Neural progenitor cell (in vitro differentiated cells): ENCODE data around the gene HSD3B7. TPM values are rescaled to one million over a fixed set of nuclear protein-coding genes. Genes with fewer than 3 reads are reported as not detected.

Source experiments
- DNase-seq: peaks from one replicate; pipeline ENCODE4 v3.0.0-alpha.2; 2016; ENCODE audit warnings: low spot score
- H2AFZ ChIP-seq: fragments of 200-600 bp; sonication (generic); replicated peaks from 2 replicates; pipeline ENCODE4 v1.6.1; 2016; ENCODE audit warnings: antibody characterized with exemption
- H3F3A ChIP-seq: fragments of 200-600 bp; sonication (generic); 2 replicates; pipeline ENCODE4 v1.6.1; 2016; ENCODE audit warnings: antibody characterized with exemption, low read depth
- H3K27ac ChIP-seq: fragments of 200-600 bp; sonication (generic); 2 replicates; pipeline ENCODE4 v1.5.1; 2016; ENCODE audit warnings: mild to moderate bottlenecking
- H3K27me3 ChIP-seq: fragments of 200-600 bp; sonication (generic); 2 replicates; pipeline ENCODE4 v1.6.1; 2016; ENCODE audit warnings: mild to moderate bottlenecking, moderate library complexity
- H3K36me3 ChIP-seq: fragments of 200-600 bp; sonication (generic); 2 replicates; pipeline ENCODE4 v1.5.1; 2016
- H3K4me1 ChIP-seq: fragments of 200-600 bp; sonication (generic); 2 replicates; pipeline ENCODE4 v1.6.1; 2016; ENCODE audit warnings: mixed run types
- H3K4me2 ChIP-seq: fragments of 200-600 bp; sonication (generic); 2 replicates; pipeline ENCODE4 v1.6.1; 2016
- H3K4me3 ChIP-seq: fragments of 200-600 bp; sonication (generic); 2 replicates; pipeline ENCODE4 v1.5.1; 2016
- H3K79me2 ChIP-seq: fragments of 200-600 bp; sonication (generic); 2 replicates; pipeline ENCODE4 v1.6.1; 2016; ENCODE audit warnings: low read depth
- H3K9ac ChIP-seq: fragments of 200-600 bp; sonication (generic); 2 replicates; pipeline ENCODE4 v1.6.1; 2016
- H3K9me3 ChIP-seq: fragments of 200-600 bp; sonication (generic); 2 replicates; pipeline ENCODE4 v1.5.1; 2016; ENCODE audit warnings: low read depth
- H4K20me1 ChIP-seq: fragments of 200-600 bp; sonication (generic); 2 replicates; pipeline ENCODE4 v1.6.1; 2016; ENCODE audit warnings: low read depth
- H3K27ac Mint-ChIP-seq: 3 replicates; pipeline ENCODE4 v1.8.0; 2021; ENCODE audit warnings: mixed read lengths
- H3K27me3 Mint-ChIP-seq: 2 replicates; pipeline ENCODE4 v1.8.0; 2022; ENCODE audit warnings: low read depth, mild to moderate bottlenecking, inconsistent platforms, moderate library complexity, mixed read lengths; ENCODE audit not compliant: insufficient read depth
- H3K36me3 Mint-ChIP-seq: 3 replicates; pipeline ENCODE4 v1.8.0; 2021; ENCODE audit warnings: mixed read lengths
- H3K4me1 Mint-ChIP-seq: 3 replicates; pipeline ENCODE4 v1.8.0; 2021; ENCODE audit warnings: mixed read lengths
- H3K4me3 Mint-ChIP-seq: 3 replicates; pipeline ENCODE4 v1.8.0; 2021; ENCODE audit warnings: mild to moderate bottlenecking, moderate library complexity, mixed read lengths
- H3K9me3 Mint-ChIP-seq: 3 replicates; pipeline ENCODE4 v1.8.0; 2020; ENCODE audit warnings: mixed read lengths
- EZH2 ChIP-seq: fragments of 200-600 bp; sonication (generic); IDR thresholded peaks from 2 replicates; pipeline ENCODE4 v1.6.1; 2017; ENCODE audit warnings: antibody characterized with exemption, mild to moderate bottlenecking, moderate library complexity
- EZH2phosphoT487 ChIP-seq: fragments of 200-600 bp; sonication (generic); IDR thresholded peaks from 2 replicates; pipeline ENCODE4 v1.6.1; 2017; ENCODE audit warnings: antibody characterized with exemption
- total RNA-seq: library from RNA; depleted of rRNA; stranded (reverse); fragments of >200 nt; gene quantifications from 2 replicates; pipeline ENCODE4 v1.2.3, GENCODE V29; 2015; ENCODE audit warnings: low replicate concordance
- TF ChIP-seq, protein P1 (sequence below): fragments of 200-600 bp; sonication (generic); IDR thresholded peaks from 2 replicates; pipeline ENCODE4 v1.5.1; 2017; ENCODE audit warnings: antibody characterized with exemption, mild to moderate bottlenecking

Gene HSD3B7
- total RNA-seq, 1 donor from 2014 or later = 1.4 TPM

DNA sequence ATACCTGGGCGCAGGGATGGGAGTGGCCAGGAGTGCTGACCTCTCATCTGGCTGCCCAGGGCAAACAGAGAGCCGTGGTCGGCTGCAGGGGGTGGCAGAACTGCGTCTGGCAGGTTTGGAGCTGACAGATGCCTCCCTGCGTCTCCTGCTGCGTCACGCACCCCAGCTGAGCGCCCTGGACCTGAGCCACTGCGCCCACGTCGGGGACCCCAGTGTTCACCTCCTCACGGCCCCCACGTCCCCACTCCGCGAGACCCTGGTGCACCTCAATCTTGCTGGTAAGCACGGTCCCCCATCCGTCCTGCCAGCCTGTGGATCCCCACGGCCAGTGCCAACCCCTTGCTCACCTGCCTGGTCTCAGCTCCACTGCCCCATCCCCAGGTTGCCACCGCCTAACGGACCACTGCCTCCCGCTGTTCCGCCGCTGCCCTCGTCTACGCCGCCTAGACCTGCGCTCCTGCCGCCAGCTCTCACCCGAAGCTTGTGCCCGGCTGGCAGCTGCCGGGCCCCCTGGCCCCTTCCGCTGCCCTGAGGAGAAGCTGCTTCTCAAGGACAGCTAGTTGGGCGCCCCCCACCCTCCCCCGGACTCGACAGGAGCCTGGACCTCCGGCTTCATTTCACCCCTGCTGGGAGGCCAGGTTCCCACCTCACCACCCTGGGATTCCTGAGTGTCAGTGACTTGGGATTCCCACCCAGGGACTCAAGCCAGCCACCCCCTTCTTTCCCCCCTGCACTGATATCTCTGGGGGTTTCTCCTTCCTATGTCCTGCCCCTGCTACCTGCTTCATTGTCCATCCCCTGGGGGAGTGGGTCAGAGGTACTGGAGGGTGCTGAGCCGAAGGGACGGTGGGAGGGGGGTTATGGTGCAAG, 38.1 kb upstream of the HSD3B7 start:
- H3K4me3 ChIP-seq = peak overlapping the region; percentile 96
- no peaks in the 10 kb centered on the region for H3K9me3 ChIP-seq
- peaks cover 19% of the 10 kb centered on the region for H3K4me1 ChIP-seq
- no peak overlapping the region for H3K9ac ChIP-seq
- H4K20me1 ChIP-seq = peaks cover 21% of the 10 kb centered on the region
- H3K36me3 Mint-ChIP-seq = peaks cover 19% of the 10 kb centered on the region
- H3K27me3 Mint-ChIP-seq = peaks cover 10% of the 10 kb centered on the region
- no peaks in the 10 kb centered on the region for H3K9me3 Mint-ChIP-seq
- H2AFZ ChIP-seq = no peak overlapping the region
- H3K4me1 Mint-ChIP-seq = peaks cover 33% of the 10 kb centered on the region
- no peak for DNase-seq
- peak overlapping the region; percentile 70 for H3K4me3 Mint-ChIP-seq
- H3K27ac ChIP-seq = no peak overlapping the region
- H3K27me3 ChIP-seq = no peaks in the 10 kb centered on the region
- peak overlapping the region; percentile 96 for H3K4me2 ChIP-seq
- H3K36me3 ChIP-seq = peaks cover 9% of the 10 kb centered on the region
- H3F3A ChIP-seq = peaks cover 37% of the 10 kb centered on the region
- H3K79me2 ChIP-seq = peaks cover 22% of the 10 kb centered on the region
- no peak for TF ChIP-seq EZH2phosphoT487
- TF ChIP-seq, protein P1, sequence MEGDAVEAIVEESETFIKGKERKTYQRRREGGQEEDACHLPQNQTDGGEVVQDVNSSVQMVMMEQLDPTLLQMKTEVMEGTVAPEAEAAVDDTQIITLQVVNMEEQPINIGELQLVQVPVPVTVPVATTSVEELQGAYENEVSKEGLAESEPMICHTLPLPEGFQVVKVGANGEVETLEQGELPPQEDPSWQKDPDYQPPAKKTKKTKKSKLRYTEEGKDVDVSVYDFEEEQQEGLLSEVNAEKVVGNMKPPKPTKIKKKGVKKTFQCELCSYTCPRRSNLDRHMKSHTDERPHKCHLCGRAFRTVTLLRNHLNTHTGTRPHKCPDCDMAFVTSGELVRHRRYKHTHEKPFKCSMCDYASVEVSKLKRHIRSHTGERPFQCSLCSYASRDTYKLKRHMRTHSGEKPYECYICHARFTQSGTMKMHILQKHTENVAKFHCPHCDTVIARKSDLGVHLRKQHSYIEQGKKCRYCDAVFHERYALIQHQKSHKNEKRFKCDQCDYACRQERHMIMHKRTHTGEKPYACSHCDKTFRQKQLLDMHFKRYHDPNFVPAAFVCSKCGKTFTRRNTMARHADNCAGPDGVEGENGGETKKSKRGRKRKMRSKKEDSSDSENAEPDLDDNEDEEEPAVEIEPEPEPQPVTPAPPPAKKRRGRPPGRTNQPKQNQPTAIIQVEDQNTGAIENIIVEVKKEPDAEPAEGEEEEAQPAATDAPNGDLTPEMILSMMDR = no peak
- no peak for TF ChIP-seq EZH2
- peak overlapping the region; percentile 84 for H3K27ac Mint-ChIP-seq

DNA sequence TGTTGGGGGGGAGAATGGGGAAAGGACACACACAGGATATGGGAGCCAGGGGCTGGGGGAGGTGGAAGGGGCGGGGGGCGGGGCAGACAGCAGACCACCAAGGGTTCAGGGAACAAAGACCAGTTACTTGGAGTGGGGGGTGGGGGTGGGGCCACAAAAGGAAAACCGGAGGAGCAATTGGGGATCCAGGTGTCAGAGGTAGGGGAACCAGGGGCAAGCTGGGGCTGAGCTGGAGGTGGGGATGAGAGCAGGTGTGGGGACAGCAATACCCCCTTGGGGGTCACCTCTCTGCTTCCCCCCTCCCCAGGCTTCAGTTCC, 37.5 kb upstream of the HSD3B7 start:
- peaks cover 19% of the 10 kb centered on the region for H3K4me1 ChIP-seq
- peak overlapping the region; percentile 96 for H3K4me3 ChIP-seq
- peaks cover 21% of the 10 kb centered on the region for H3K79me2 ChIP-seq
- Mint-ChIP-seq H3K4me3 (peak overlapping the region; percentile 84), H3K36me3 (peaks cover 19% of the 10 kb centered on the region), H3K4me1 (peaks cover 31% of the 10 kb centered on the region), H3K27me3 (peaks cover 10% of the 10 kb centered on the region), H3K27ac (peak overlapping the region; percentile 95), H3K9me3 (no peaks in the 10 kb centered on the region)
- peaks cover 16% of the 10 kb centered on the region for H4K20me1 ChIP-seq
- no peaks in the 10 kb centered on the region for H3K27me3 ChIP-seq
- H3F3A ChIP-seq = peaks cover 37% of the 10 kb centered on the region
- peak overlapping the region; percentile 43 for H2AFZ ChIP-seq
- peak; percentile 37 for DNase-seq
- no peak overlapping the region for H3K9ac ChIP-seq
- TF ChIP-seq, protein P1 = no peak
- TF ChIP-seq EZH2phosphoT487 = no peak
- TF ChIP-seq EZH2 = no peak
- no peak overlapping the region for H3K27ac ChIP-seq
- no peaks in the 10 kb centered on the region for H3K9me3 ChIP-seq
- H3K4me2 ChIP-seq = peak overlapping the region; percentile 96
- H3K36me3 ChIP-seq = peaks cover 9% of the 10 kb centered on the region

DNA sequence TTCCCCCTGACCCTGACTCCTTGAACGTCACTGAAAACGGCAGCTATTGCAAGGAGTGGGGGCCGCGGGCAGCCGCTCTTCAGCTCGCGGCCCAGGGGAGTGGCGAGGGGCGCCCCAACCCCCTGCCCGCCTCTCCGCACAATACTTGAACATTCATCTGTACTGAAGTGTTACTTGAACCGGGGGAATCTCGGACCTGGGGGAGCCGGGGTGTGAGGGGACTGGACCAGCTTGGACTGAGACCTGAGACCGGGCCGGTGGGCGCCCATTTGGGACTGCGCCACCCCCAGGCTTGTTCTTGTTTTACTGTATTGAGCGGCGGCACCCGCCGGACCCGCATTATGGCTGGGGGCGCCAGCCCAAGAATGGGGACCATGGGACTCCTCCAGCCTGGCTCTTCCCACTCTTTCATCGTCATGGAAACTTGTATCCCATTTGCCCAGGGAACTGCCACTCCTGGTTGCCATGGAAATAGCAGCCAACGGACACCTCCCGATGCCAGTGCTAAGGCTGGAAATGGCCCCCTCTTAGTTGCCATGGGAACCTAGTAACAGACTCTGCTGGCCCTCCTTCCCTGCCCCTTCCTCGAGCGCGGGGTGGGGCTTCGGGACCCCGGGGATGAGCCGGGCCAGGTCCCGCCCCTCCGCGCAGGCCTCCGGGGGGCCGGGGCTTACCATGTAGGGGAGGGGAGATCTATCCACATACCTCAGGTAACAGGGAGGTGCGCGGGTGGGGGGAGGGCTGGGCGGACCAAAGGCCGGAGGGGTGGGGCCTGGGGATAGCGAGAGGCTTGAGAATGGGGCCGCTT, 36.9 kb upstream of the HSD3B7 start:
- Histone ChIP-seq H3K79me2 (peaks cover 15% of the 10 kb centered on the region), H3K36me3 (peaks cover 9% of the 10 kb centered on the region), H4K20me1 (peaks cover 12% of the 10 kb centered on the region), H3K4me1 (peaks cover 19% of the 10 kb centered on the region), H3F3A (peaks cover 40% of the 10 kb centered on the region), H3K4me2 (peak overlapping the region; percentile 96), H3K27me3 (no peaks in the 10 kb centered on the region), H3K9ac (no peak overlapping the region), H3K9me3 (no peaks in the 10 kb centered on the region), H2AFZ (peak overlapping the region; percentile 43), H3K27ac (peak overlapping the region; percentile 51), H3K4me3 (peak overlapping the region; percentile 96)
- peak overlapping the region; percentile 95 for H3K27ac Mint-ChIP-seq
- TF ChIP-seq, protein P1 = peak; percentile 29
- no peak for TF ChIP-seq EZH2
- no peak for TF ChIP-seq EZH2phosphoT487
- DNase-seq = peak; percentile 100
- H3K4me3 Mint-ChIP-seq = peak overlapping the region; percentile 93
- peaks cover 10% of the 10 kb centered on the region for H3K27me3 Mint-ChIP-seq
- H3K4me1 Mint-ChIP-seq = peaks cover 27% of the 10 kb centered on the region
- peaks cover 16% of the 10 kb centered on the region for H3K36me3 Mint-ChIP-seq
- no peaks in the 10 kb centered on the region for H3K9me3 Mint-ChIP-seq
